Nephron (organoid): ENCODE measurements around the gene GDPD5.

Experiments
- H3K27ac Mint-ChIP-seq, 3 experiments: 2 replicates each; pipeline ENCODE4 v1.8.0; 2020; ENCODE audit warnings: mixed read lengths in 3 of 3, mild to moderate bottlenecking in 2 of 3, moderate library complexity in 1 of 3
- H3K27me3 Mint-ChIP-seq: 2 replicates; pipeline ENCODE4 v1.8.0; 2021; ENCODE audit warnings: low read depth, mild to moderate bottlenecking, moderate library complexity, mixed read lengths
- H3K36me3 Mint-ChIP-seq: 2 replicates; pipeline ENCODE4 v1.8.0; 2020; ENCODE audit warnings: low read depth, mixed read lengths
- H3K4me1 Mint-ChIP-seq: 2 replicates; pipeline ENCODE4 v1.8.0; 2020; ENCODE audit warnings: mixed read lengths
- H3K4me3 Mint-ChIP-seq, 3 experiments: 2 replicates each; pipeline ENCODE4 v1.8.0; 2020; ENCODE audit warnings: mild to moderate bottlenecking in 3 of 3, mixed read lengths in 3 of 3, moderate library complexity in 2 of 3
- H3K9me3 Mint-ChIP-seq: 2 replicates; pipeline ENCODE4 v1.8.0; 2020; ENCODE audit warnings: mixed read lengths
- CTCF ChIP-seq, 3 experiments: fragments of 200-600 bp; sonication (generic); IDR thresholded peaks; one replicate each; pipeline ENCODE4 v1.5.0; 2021; ENCODE audit warnings: antibody characterized with exemption in 3 of 3; ENCODE audit not compliant: unreplicated experiment in 3 of 3

The GDPD5 gene

GRCh38 chr11:75463106-75463774 lies 62.5 kb downstream of the GDPD5 start:
- TF ChIP-seq CTCF (IDR thresholded peaks at IDR 0.05; ENCODE audit: unreplicated experiment in 3 of 3), result no peak
- Mint-ChIP-seq H3K27me3 (peaks cover 10% of the 10 kb centered on the region), H3K36me3 (no peaks in the 10 kb centered on the region), H3K27ac (peak overlapping the region; percentile 12 to 76 (median 21)), H3K4me3 (no peak overlapping the region), H3K4me1 (peaks cover 44% of the 10 kb centered on the region), H3K9me3 (no peaks in the 10 kb centered on the region)

- peaks cover 33% of the 10 kb centered on the region for H3K4me1 Mint-ChIP-seq
- no peak for TF ChIP-seq CTCF (IDR thresholded peaks at IDR 0.05; ENCODE audit: unreplicated experiment in 3 of 3)
- H3K9me3 Mint-ChIP-seq, result no peaks in the 10 kb centered on the region
- no peak overlapping the region for H3K27ac Mint-ChIP-seq
- peaks cover 10% of the 10 kb centered on the region for H3K27me3 Mint-ChIP-seq
- no peaks in the 10 kb centered on the region for H3K36me3 Mint-ChIP-seq
- no peak overlapping the region for H3K4me3 Mint-ChIP-seq
Observed at GRCh38 chr11:75462117-75462653, 63.6 kb downstream of the GDPD5 start.

GRCh38 chr11:75461151-75461550 lies 64.6 kb downstream of the GDPD5 start:
- H3K4me1 Mint-ChIP-seq, result peaks cover 23% of the 10 kb centered on the region
- H3K9me3 Mint-ChIP-seq, result no peaks in the 10 kb centered on the region
- no peak for TF ChIP-seq CTCF (IDR thresholded peaks at IDR 0.05; ENCODE audit: unreplicated experiment in 3 of 3)
- H3K27me3 Mint-ChIP-seq, result peaks cover 9% of the 10 kb centered on the region
- H3K27ac Mint-ChIP-seq, result peak overlapping the region in 1 of 3 experiments; percentile 44
- no peaks in the 10 kb centered on the region for H3K36me3 Mint-ChIP-seq
- H3K4me3 Mint-ChIP-seq, result no peak overlapping the region

DNA sequence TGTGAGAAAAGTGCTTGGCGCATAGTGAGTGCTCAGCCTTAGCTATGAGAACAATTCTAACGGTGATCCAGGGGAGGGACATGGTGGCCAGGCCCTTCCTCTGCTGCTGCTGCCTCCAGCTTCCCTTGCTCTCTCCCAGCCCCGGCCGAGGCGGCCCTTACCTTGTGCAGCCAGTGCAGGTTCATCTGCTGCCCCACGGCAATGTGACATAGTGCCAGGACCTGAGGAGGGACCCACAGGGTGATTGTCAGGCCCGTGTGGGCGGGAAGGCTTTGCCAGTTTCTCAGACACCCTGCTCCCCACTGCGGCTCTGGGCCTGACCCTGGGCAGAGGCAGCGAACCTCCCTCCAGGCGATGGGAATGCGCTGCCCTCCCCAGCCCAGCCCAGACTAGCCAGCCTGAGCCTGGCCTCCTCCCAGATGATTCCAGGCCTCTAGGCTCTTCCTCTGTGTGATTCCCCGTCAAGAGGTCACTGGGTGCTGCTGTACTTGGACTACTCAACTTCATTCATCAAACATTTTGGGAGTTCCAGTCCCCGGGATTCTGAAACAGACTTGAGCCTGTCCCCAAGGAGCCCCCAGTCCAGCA lies 69.1 kb downstream of the GDPD5 start:
- peaks cover 10% of the 10 kb centered on the region for H3K4me1 Mint-ChIP-seq
- no peak overlapping the region for H3K4me3 Mint-ChIP-seq
- H3K27ac Mint-ChIP-seq, result no peak overlapping the region
- TF ChIP-seq CTCF (IDR thresholded peaks at IDR 0.05; ENCODE audit: unreplicated experiment in 3 of 3), result no peak
- peaks cover 23% of the 10 kb centered on the region for H3K27me3 Mint-ChIP-seq
- H3K9me3 Mint-ChIP-seq, result no peaks in the 10 kb centered on the region
- H3K36me3 Mint-ChIP-seq, result no peaks in the 10 kb centered on the region

- Mint-ChIP-seq H3K27me3 (peaks cover 28% of the 10 kb centered on the region), H3K36me3 (no peaks in the 10 kb centered on the region), H3K27ac (no peak overlapping the region), H3K4me3 (no peak overlapping the region), H3K4me1 (peaks cover 10% of the 10 kb centered on the region), H3K9me3 (no peaks in the 10 kb centered on the region)
- no peak for TF ChIP-seq CTCF (IDR thresholded peaks at IDR 0.05; ENCODE audit: unreplicated experiment in 3 of 3)
Observed at GRCh38 chr11:75454987-75455386, 70.8 kb downstream of the GDPD5 start.
